HG03378 (cell line): ENCODE data around the gene TIGD3.

Source experiments
- ATAC-seq: cut with Tn5 transposase; IDR thresholded peaks from one replicate; pipeline ENCODE4 v1.9.1; 2021; ENCODE audit warnings: mild to moderate bottlenecking, moderate library complexity; ENCODE audit not compliant: unreplicated experiment

Gene TIGD3

DNA sequence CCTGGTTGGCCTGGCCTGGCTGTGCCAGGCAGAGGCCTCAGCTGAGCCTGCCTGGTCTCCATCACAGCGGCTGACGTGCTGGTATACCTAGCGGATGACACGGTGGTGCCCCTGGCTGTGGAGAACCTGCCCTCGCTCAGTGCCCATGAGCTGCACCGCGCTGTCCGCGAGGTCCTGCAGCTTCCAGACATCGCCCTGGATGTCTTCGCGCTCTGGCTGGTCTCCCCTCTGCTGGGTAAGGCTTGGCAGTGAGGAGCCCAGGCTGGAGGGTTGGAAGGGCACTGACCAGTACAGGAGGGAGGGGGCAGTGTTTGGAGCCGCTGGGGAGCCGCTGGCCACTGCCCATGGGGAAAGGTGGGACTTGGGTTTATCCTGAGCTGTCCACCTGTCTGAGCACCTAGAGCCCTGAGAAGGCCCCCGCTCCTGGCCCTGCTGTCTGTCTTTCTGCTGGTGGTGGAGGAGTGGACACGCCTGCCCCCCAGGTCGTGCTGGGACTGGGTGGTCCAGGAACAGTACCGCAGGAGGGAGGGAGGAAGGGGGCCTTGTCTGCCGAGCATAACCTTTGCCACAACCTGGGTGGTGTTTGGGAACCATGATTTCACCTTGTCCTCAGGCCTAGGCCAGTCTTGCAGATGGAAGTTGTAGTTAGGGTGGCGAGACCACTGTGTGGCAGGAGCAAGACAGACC, 34.9 kb downstream of the TIGD3 start:
- ATAC-seq: no peak

GRCh38 chr11:65390099-65390941, 35.8 kb downstream of the TIGD3 start:
- ATAC-seq: no peak

- ATAC-seq: no peak
Measured at GRCh38 chr11:65390996-65391395, 36.4 kb downstream of the TIGD3 start.

DNA sequence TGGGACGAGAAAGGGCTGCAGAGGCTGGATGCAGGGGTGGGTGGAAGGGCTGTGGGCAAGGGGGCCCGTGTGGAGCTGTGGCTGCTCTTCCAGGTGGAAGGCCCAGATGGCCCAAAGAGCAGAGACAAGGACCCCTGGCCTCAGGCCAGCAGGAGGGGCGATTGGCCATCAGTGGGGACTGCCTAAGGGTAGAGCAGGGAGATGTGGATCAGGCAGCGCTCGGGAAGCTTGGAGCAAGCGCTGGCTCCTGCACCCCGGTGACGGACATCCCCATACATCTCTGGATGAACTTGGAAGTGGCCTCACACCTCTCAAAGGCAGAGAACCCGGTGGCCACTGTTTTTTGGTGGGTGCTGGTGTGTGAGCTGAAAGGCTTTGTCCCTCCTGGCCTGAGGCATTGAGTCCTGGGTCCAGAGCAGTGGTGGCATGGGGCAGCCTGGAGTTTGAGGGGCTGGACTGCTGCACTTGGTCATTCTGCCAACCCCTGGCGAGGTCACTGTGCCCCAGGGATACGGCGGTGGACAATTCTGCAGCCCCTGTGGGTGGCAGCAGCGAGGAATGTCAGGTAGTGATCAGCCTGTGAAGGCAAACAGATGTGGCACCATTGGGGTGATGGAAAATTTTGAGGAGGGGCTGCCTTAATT, 37.8 kb downstream of the TIGD3 start:
- ATAC-seq: no peak

GRCh38 chr11:65392899-65393298, 38.3 kb downstream of the TIGD3 start:
- no peak for ATAC-seq

DNA sequence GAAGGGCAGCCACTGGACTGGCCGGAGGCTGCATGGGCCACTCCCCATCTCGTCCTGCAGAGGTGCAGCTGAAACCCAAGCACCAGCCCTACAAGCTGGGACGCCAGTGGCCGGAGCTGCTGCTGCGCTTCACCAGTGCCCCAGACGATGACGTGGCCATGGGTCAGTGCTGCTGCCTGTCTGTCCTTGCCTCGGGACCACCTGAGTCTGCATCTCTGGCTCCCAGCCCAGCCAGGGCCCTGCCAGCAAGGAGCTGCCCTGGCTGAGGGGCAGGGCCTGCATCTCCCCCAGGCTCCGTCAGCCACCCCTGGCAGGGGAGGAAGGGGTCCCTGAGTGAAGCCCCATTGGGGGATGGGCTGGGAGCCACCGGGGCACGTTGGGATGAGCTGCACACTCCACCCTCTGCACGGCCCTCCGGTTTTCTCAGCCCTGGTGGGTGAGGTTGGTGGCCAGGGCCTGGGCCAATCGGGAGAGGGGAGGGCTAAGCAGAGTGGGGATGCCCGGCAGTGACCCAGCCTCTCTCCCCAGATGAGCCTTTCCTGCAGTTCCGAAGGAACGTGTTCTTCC, 39.0 kb downstream of the TIGD3 start:
- no peak for ATAC-seq

DNA sequence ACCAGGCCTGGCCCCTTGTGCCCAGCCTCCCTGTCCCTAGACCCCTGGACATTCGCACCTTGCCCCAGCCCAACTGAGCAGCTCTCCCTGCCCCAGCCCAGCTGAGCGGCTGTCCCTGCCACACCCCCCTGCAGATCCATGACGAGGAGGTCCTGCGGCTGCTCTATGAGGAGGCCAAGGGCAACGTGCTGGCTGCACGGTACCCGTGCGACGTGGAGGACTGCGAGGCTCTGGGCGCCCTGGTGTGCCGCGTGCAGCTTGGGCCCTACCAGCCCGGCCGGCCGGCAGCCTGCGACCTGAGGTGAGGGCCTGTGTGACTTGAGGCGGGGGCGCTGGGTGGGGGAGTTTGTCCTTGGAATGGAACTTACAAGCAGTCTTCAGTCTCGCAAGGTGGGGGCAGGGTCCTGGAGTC, 39.6 kb downstream of the TIGD3 start:
- ATAC-seq: no peak

GRCh38 chr11:65395961-65396530, 41.5 kb downstream of the TIGD3 start:
- no peak for ATAC-seq

DNA sequence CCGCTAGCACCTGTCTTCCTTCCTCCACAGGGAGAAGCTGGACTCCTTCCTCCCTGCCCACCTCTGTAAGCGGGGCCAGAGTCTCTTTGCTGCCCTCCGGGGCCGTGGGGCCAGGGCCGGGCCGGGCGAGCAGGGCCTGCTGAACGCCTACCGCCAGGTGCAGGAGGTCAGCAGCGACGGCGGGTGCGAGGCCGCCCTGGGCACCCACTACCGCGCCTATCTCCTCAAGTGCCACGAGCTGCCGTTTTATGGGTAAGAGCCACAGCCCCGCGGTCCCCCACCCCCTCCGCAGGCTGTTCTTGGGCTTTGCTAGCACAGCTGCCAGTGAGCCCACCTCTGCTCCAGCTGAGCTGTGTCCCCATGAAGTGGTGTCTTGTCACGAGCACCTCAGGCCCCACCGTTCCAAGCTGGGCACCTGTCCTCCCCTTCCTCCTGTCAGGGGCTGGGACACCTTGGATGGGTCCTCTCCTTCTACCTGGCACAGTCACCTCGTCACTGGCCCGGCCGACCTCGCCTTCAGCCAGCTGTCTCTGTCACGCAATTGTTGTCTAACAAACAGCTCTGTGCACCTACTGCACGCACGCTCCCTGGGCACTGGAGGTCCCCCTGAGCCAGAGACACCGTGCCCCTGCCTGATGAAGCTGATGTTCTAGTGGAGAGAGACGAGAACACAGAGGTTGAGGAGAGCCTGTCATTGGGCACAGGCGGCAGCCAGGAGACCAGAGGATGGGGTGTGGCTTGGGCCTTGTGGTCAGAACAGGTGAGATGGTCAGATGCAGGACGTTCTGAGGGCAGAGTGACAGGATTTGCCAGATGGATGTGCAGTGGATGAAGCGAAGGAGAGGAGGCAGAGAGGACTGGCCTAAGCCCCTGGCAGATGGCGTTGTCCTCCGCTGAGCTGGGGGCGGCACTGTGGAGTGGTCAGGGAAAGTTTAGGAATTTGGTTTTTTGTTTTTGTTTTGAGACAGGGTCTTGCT, 42.5 kb downstream of the TIGD3 start:
- no peak for ATAC-seq

DNA sequence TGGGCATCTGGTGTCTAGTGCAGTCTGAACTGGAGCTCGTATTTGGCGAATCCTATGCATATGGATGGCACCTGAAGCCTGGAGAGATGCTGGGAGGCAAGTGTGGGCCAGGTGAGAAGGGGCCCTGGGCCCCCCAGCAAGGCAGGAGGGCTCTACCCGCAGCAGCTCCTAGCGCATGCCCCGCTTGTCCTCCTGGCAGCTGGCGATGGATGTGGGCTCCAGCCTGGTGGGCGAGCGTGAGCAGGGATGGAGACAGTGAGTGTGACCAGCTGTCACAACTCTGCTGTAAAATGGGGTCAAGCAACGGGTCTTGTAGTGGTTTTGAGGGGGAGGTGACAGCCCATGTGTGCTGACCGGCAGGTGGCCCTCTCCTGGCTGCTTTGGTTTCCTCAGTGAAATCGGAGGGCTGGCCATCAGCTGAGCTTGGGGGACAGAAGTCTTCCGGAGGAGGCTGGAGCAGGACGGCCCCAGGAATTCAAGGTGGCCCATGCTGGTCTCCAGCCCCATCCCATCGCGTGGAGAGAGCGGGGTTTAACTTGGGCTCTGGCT, 43.9 kb downstream of the TIGD3 start:
- no peak for ATAC-seq

DNA sequence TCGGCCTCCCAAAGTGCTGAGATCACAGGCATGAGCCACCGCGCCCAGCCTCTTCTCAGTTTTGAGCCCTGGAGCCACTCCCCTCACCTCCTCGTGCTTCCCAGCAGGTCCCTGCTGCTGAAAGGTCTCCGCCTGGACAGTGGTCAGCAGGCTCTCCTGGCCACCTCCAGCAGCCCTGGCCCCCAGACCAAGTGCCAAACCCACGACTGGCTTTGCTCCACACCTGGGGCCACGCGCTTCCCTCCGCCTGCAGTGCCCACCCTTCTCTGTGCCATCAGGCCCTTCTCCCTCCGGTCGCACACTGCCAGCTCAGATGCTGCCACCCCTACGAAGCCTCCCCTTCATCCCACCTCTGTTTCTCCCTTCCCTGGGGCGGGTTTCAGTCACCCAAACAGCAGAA, 44.7 kb downstream of the TIGD3 start:
- no peak for ATAC-seq

GRCh38 chr11:65399845-65400244, 45.3 kb downstream of the TIGD3 start:
- no peak for ATAC-seq

DNA sequence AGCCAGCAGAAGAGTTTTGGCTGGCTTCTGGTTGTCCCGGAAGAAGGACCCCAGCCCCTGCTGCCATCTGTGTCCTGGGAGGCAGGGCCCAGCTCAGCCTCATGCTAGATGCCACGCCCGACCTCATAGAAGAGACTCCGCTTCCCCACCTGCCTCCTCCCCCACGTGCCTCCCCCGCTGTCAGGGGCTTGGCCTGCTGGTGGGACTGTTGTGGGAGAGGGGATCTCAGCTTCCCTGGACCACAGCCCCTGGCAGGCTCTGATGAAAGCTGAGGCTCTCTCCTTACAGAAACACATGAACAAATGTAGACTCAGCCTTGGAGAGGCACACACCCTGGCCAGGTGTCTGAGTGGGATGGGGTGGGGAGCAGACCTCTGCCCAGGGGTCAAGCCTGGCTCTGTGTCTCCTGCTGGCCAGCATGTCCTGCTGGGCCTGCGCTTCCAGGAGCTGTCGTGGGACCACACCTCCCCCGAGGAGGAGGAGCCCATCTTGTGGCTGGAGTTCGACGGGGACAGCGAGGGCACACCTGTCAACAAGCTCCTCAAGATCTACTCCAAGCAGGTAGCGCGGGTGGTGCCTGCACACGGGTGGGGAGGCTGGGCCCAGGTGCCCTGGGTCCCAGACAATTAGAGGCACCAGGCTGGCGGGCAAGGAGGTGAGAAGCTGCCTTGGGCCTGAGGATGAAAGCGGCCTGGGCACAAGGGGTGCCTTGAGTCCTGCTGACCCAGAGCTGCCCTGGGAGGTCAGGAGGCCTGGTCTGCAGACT, 45.9 kb downstream of the TIGD3 start:
- no peak for ATAC-seq

DNA sequence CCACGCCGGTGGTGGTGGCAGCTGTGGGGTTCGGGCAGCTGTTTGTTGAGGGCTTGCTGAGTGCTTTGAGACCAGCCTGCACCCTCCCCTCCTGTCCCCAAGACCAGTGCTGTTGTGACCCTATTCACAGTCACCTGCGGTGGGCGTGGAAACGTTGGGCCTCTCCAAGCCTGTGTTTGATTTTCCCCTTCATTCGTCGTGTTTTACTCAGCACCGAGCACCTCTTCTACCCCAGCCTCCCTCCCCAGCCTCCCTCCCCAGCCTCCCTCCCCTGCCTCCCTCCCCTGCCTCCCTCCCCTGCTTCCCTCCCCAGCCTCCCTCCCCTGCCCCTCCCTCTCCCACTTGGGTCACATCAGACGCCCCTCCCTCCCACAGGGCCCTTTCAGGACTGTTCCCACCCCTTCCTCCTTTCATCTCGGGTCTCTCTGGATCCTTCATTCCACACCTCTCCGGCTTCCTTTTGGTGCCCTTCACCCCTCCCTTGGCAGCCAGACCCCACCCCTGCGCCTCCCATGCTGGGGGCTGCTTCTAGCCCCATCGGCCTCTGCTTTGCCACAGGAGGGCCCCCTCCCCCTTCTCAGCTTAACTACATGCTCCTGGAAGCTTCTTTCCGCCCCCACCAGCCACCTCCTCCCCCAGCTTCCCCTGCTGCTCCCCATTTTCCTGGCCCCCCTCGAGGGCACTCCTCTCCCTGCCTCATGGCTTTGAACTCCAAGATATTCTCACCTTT, 46.7 kb downstream of the TIGD3 start:
- no peak for ATAC-seq

DNA sequence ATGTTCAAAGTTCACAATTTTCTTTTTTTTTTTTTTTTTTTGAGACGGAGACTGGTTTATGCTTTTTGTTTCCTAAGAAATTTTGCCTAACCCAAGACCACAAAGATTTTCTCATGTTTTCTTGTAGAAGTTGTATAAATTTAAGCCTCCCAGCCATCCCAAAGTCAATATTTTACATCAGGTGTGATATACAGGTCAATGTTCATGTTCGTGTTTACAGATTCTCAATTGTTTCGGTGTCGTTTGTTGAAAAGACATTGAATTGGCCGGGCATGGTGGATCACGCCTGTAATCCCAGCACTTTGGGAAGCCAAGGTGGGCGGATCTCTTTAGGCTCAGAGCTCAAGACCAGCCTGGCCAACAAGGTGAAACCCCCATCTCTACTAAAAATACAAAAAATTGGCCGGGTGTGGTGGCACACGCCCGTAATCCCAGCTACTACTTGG, 47.3 kb downstream of the TIGD3 start:
- ATAC-seq: no peak

DNA sequence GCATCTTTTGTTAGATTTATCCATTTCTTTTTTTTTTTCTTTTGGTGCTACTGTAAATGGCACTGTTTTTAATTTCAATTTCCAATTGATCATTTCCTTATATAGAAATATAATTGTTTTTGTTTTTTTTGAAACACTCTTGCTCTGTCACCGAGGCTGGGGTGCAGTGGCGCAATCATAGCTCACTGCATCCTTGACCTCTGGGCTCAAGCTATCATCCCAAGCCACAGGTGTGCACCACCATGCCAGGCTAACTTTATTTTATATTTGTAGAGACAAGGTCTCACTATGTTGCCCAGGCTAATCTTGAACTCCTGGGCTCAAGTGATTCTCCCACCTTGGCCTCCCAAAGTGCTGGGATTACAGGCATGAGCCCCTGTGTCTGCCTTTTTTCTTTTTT, 48.2 kb downstream of the TIGD3 start:
- ATAC-seq: no peak

GRCh38 chr11:65403607-65404121, 49.1 kb downstream of the TIGD3 start:
- no peak for ATAC-seq

DNA sequence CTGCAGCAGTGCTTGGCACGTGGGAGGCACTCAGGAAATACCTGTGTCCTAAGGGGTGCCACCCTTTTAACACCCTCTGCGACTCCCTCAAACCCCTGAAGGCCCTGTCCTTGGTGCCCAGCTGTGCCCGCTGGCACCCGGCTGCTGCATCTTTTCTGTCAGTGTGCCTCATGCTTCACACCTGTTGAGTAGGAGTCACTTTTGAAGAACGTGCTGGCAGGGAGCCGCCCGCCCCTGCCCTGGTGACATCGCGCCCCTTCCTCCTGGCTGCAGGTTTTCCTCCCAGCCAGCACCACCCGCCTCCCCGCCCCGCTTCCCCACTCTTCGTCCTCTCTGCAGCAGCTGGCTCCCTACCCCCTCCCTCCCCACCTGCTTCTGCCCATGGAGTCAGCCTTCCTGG, 49.7 kb downstream of the TIGD3 start:
- no peak for ATAC-seq
